BE2C (cell line): ENCODE data around the gene NAV2.

ENCODE experiments used
- DNase-seq: peaks from one replicate; pipeline ENCODE4 v3.0.0-alpha.2; 2020
- H3K27me3 ChIP-seq: fragments of 250-450 bp; sonication (Bioruptor Pico); 2 replicates; pipeline ENCODE4 v1.5.1; 2020; ENCODE audit warnings: mild to moderate bottlenecking
- H3K36me3 ChIP-seq: fragments of 250-450 bp; sonication (Bioruptor Pico); 2 replicates; pipeline ENCODE4 v1.5.1; 2020; ENCODE audit warnings: mild to moderate bottlenecking
- H3K4me1 ChIP-seq: fragments of 250-450 bp; sonication (Bioruptor Pico); 2 replicates; pipeline ENCODE4 v1.5.1; 2020
- H3K4me3 ChIP-seq: 2 replicates; pipeline ENCODE4 v1.5.1; 2011; ENCODE audit warnings: low read depth, low read length
- H3K9me3 ChIP-seq: fragments of 250-450 bp; sonication (Bioruptor Pico); 2 replicates; pipeline ENCODE4 v1.5.1; 2020
- TF ChIP-seq, protein P1 (sequence below): IDR thresholded peaks from 2 replicates; pipeline ENCODE4 v1.5.1; 2012; ENCODE audit warnings: mild to moderate bottlenecking, low read depth, low read length

The NAV2 gene

DNA sequence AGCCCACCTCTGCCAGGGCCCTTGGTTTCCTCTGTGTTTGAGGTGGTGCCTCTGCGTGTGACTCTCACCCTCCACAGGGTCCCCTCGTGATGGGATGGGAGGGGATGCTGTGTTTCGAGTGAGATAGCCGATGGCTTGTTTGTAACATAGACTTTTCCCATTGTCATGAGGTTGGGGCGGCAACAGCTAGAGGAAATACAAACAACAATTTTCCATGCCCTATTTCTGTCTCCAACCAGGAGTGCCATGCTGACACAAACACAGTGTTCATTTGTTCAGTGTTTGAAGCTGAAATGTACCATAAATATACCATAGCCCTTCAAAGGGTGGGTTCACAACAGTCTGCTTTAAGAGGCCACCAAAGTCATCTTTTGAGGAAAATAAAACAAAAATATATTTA lies 19.5 kb upstream of the NAV2 start:
- no peaks in the 10 kb centered on the region for H3K4me1 ChIP-seq
- TF ChIP-seq, protein P1, sequence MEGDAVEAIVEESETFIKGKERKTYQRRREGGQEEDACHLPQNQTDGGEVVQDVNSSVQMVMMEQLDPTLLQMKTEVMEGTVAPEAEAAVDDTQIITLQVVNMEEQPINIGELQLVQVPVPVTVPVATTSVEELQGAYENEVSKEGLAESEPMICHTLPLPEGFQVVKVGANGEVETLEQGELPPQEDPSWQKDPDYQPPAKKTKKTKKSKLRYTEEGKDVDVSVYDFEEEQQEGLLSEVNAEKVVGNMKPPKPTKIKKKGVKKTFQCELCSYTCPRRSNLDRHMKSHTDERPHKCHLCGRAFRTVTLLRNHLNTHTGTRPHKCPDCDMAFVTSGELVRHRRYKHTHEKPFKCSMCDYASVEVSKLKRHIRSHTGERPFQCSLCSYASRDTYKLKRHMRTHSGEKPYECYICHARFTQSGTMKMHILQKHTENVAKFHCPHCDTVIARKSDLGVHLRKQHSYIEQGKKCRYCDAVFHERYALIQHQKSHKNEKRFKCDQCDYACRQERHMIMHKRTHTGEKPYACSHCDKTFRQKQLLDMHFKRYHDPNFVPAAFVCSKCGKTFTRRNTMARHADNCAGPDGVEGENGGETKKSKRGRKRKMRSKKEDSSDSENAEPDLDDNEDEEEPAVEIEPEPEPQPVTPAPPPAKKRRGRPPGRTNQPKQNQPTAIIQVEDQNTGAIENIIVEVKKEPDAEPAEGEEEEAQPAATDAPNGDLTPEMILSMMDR = no peak
- H3K4me3 ChIP-seq = no peak overlapping the region
- H3K9me3 ChIP-seq = no peaks in the 10 kb centered on the region
- no peak for DNase-seq
- no peaks in the 10 kb centered on the region for H3K27me3 ChIP-seq
- no peaks in the 10 kb centered on the region for H3K36me3 ChIP-seq

GRCh38 chr11:19694796-19695345 lies 17.8 kb upstream of the NAV2 start:
- H3K27me3 ChIP-seq = no peaks in the 10 kb centered on the region
- H3K4me3 ChIP-seq = no peak overlapping the region
- TF ChIP-seq, protein P1 = no peak
- H3K9me3 ChIP-seq = no peaks in the 10 kb centered on the region
- H3K36me3 ChIP-seq = no peaks in the 10 kb centered on the region
- no peak for DNase-seq
- H3K4me1 ChIP-seq = no peaks in the 10 kb centered on the region

GRCh38 chr11:19696073-19696472 lies 16.6 kb upstream of the NAV2 start:
- TF ChIP-seq, protein P1 = no peak
- no peaks in the 10 kb centered on the region for H3K36me3 ChIP-seq
- no peaks in the 10 kb centered on the region for H3K9me3 ChIP-seq
- no peak overlapping the region for H3K4me3 ChIP-seq
- no peak for DNase-seq
- no peaks in the 10 kb centered on the region for H3K27me3 ChIP-seq
- no peaks in the 10 kb centered on the region for H3K4me1 ChIP-seq

GRCh38 chr11:19696904-19697303 lies 15.7 kb upstream of the NAV2 start:
- no peak overlapping the region for H3K4me3 ChIP-seq
- no peaks in the 10 kb centered on the region for H3K27me3 ChIP-seq
- TF ChIP-seq, protein P1 = no peak
- H3K36me3 ChIP-seq = no peaks in the 10 kb centered on the region
- no peaks in the 10 kb centered on the region for H3K4me1 ChIP-seq
- no peaks in the 10 kb centered on the region for H3K9me3 ChIP-seq
- no peak for DNase-seq

- TF ChIP-seq, protein P1 = no peak
- Histone ChIP-seq H3K4me3 (no peak overlapping the region), H3K27me3 (no peaks in the 10 kb centered on the region), H3K36me3 (no peaks in the 10 kb centered on the region), H3K9me3 (no peaks in the 10 kb centered on the region), H3K4me1 (no peaks in the 10 kb centered on the region)
- no peak for DNase-seq
Observed at GRCh38 chr11:19697721-19698121, 14.9 kb upstream of the NAV2 start.

- Histone ChIP-seq H3K4me1 (no peaks in the 10 kb centered on the region), H3K27me3 (no peaks in the 10 kb centered on the region), H3K9me3 (no peaks in the 10 kb centered on the region), H3K4me3 (no peak overlapping the region), H3K36me3 (no peaks in the 10 kb centered on the region)
- no peak for DNase-seq
- TF ChIP-seq, protein P1 = no peak
Observed at GRCh38 chr11:19698493-19699292, 13.9 kb upstream of the NAV2 start.
